Measurements from ENCODE around the gene PLA2G15.

The PLA2G15 gene

GRCh38 chr16:68297908-68298307 is 52.7 kb downstream of the PLA2G15 start:
- no peak for DNase-seq (ENCODE audit: low read depth in 1 of 2, low spot score in 1 of 2)

- DNase-seq (ENCODE audit: low read depth in 1 of 2, low spot score in 1 of 2), result no peak
These were observed 53.1 kb downstream of the PLA2G15 start for GRCh38 chr16:68298312-68298711.

GRCh38 chr16:68298907-68299561 is 53.9 kb downstream of the PLA2G15 start:
- no peak for DNase-seq (ENCODE audit: low read depth in 1 of 2, low spot score in 1 of 2)

GRCh38 chr16:68299571-68300453 is 54.6 kb downstream of the PLA2G15 start:
- DNase-seq (ENCODE audit: low read depth in 1 of 2, low spot score in 1 of 2), result no peak

GRCh38 chr16:68300734-68301459 is 55.7 kb downstream of the PLA2G15 start:
- DNase-seq (ENCODE audit: low read depth in 1 of 2, low spot score in 1 of 2), result no peak

- DNase-seq (ENCODE audit: low read depth in 1 of 2, low spot score in 1 of 2), result no peak
These were observed 61.5 kb downstream of the PLA2G15 start for GRCh38 chr16:68306633-68307032.

GRCh38 chr16:68309799-68310198 is 64.6 kb downstream of the PLA2G15 start:
- DNase-seq (ENCODE audit: low read depth in 1 of 2, low spot score in 1 of 2), result no peak

- no peak for DNase-seq (ENCODE audit: low read depth in 1 of 2, low spot score in 1 of 2)
These were observed 65.2 kb downstream of the PLA2G15 start for GRCh38 chr16:68310437-68310773.

Measured in activated T-helper 1 cell treated with anti-CD3 and anti-CD28 coated beads, Interleukin-2, amount 50 U/mL, for 16 hours (primary cell).